Measurements from ENCODE around the gene AAMDC.

GRCh38 chr11:77873345-77873744 is 52.4 kb downstream of the AAMDC start:
- TF ChIP-seq TAF1 (IDR thresholded peaks at IDR 0.05; ENCODE audit: low read depth): no peak
- no peak for TF ChIP-seq REST (IDR thresholded peaks at IDR 0.05; ENCODE audit: borderline replicate concordance)
- no peak for TF ChIP-seq CTCF (IDR thresholded peaks at IDR 0.05; ENCODE audit: poor library complexity, severe bottlenecking)

All from neural cell (in vitro differentiated cells).